Ammon's horn (tissue), 1 donor: ENCODE measurements around the gene EIF4G3.

ENCODE experiments used
- DNase-seq: peaks from one replicate; pipeline ENCODE4 v3.0.0-alpha.2; 2016; ENCODE audit warnings: low spot score

Gene EIF4G3

DNA sequence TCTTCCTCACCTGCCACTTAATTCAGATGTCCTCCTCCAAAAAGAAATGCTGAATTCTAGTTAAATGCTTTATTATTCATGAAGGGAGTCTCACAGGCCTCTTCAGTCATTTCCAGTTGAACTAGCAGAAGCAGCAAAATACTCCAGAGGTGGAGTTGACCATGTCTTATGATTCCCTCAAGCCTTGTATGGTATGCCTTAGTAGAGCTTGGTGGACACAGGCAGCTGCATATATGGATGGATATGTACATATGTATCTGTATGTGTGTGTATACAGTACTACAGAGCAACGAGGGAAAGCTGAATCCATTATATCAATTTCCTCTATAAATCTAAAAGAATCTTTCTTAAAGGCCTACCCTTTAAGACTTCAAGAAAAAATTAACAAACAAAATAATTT is 306.0 kb downstream of the EIF4G3 start:
- DNase-seq: no peak

DNA sequence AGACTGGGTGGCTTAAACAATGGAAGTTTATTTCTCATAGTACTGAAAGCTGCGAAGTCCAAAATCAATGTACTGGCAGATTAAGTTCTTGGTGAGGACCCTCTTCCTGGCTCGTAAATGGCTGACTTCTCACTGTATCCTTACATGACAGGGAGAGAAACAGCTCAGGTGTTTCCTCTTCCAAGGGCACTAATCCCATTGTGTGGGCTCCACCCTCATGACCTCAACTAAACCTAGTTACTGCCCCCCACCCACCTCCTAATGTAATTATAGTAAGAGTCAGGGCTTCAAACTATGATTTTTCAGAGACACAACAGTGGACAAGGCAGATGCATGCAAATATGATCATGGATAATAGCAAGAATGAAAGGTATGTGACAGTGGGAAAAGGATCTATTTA is 308.4 kb downstream of the EIF4G3 start:
- DNase-seq: no peak

DNA sequence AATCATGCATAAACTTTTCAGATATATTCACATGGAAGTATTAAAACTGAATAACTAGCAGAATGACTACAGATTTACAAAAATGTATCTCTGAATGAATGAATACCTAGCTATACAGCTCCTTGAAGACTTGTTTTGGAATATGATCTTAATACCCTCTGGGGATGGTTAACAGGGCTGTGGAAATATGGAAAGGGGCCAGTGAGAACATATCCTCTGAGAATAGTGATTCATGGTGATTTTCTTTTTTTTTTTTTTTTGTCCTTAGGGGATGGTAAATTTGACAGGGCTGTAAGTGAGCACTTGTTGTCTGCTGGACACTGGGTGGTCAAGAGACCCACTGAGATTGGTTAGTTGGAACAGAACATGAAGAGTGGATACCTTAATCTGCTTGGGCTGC is 308.9 kb downstream of the EIF4G3 start:
- DNase-seq: no peak

DNA sequence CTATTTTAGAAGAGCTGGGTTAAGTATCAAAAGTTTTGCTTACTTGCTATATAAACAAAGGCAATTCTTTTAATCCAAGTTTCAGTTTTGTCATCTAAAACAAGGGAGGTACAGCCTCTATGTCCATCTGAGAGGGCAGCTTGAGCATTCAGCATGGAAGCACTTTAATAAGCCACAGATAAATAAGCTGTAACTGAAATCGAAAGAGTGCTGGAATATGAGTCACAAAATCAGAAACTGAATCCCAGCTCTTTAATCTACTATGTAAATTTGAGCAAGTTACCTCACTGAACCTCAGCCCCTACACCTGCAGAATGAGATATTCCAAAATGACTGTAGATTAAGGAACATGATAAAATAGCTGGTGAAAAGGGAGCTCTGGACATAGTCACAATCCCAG is 309.6 kb downstream of the EIF4G3 start:
- no peak for DNase-seq

DNA sequence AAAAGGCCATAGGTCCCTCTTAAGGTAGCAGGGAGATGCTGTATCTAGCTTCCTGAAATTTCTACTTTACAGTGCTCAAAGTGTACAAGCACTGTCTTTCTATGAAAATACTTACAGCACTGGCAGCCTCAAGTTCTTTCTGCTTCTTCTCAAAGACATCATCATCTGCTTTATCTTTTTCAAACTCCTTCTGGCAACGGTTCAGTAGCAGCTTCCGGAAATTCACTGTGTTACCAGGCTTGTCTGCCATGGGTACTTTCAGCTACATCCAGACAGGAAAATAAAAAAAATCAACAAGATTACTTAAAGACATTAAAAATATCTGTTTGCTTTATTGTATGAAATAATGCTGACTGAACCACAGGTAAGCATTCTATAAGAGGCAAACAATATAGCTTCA is 311.7 kb downstream of the EIF4G3 start:
- DNase-seq: no peak

DNA sequence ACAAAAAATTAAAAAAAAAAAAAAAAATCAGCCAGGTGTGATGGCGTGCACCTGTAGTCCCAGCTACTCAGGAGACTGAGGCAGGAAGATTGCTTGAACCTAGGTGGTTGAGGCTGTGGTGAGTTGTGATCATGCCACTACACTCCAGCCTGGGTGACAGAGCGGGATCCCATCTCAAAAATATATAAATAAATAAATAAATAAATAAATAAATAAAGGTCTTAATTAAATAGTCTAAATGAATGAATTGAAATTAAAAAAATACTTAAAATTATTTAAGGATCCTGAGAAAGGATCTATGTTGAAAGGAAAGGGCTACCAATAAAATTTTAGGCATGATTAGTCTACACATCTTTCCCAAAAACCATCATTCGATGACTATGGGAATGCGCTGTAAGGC is 322.2 kb downstream of the EIF4G3 start:
- no peak for DNase-seq

DNA sequence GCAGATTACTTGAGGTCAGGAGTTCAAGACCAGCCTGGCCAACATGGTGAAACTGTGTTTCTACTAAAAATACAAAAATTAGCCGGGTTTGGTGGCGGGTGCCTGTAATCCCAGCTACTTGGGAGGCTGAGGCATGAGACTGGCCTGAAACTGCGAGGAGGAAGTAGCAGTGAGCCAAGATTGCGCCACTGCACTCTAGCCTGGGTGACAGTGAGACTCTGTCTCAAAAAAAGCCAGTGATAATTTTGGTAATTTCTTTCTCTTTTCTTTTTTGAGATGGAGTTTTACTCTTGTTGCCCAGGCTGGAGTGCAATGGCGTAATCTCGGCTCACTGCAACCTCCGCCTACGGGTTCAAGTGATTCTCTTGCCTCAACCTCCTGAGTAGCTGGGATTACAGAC is 324.9 kb downstream of the EIF4G3 start:
- DNase-seq: peak; percentile 8

DNA sequence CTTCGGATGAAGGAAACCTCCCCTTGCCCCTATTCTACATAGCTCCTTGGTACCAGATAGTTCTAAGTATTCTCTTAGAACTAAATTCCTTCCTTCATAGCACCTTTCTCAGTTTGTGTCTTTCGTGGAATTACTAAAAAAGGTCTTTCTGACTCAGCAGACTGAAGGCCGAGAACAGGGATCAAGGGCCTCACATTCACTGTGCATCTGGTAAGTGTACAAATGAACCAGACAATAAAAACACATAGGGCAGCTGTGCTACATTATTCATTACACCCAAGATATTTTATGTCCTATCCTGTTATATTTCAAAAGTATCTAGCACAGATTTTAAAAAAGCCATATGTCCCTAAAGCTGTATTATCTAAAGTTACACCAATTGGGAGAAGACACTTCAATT is 326.7 kb downstream of the EIF4G3 start:
- no peak for DNase-seq

DNA sequence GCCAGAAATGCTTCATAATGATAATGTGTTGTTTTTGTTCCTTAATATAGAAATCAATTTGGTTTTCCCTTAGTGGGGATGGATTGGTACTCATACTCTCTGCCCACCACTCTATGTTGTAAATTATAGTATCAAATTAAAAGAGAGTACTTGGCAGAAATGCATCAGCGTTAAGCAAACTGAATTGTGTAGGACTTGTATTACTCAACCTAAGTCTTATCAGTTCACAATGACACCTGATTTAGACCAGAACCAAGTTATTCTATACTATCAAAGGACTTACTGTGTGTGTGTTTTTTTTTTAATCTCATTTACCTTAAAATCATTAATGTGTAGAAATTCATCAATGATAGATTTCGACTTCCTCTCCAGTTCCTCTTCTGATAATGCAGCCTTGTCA is 327.6 kb downstream of the EIF4G3 start:
- no peak for DNase-seq

DNA sequence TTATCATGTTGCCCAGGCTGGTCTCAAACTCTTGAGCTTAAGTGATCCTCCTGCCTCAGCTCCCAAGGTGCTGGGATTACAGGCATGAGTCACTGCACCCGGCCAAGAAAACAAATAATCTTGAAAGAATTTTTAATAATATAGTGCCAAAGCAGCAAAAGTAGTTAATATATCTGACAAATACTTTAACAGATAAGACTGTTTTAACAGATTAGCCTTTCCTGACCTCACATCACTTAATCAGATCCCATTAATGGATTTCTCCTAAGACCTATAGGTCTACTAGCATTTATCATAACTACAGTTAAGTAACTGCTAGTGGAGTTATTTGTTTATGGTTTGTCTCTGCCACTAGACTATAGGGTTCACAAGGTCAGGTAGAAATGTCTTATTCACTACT is 328.5 kb downstream of the EIF4G3 start:
- DNase-seq: no peak

DNA sequence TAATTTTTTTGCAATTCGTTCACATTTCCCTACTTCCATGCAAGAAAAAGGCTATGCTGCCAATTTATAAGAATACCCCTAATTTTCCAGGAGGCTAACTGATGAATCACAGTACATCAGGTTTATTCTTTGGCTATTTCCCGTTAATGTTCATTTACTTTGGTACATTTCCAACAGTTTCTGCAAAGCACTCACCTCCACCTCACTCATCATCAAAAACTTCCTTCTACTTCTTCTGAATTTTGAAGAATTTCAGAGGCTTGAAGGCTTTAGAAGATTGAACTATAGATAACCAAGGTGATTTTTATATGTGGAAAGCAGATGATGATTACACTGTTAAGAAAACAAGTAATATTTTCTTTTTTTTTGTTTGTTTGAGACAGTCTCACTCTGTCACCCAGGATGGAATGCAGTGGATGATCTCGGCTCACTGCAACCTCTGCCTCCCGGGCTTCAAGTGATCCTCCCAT is 329.1 kb downstream of the EIF4G3 start:
- no peak for DNase-seq

DNA sequence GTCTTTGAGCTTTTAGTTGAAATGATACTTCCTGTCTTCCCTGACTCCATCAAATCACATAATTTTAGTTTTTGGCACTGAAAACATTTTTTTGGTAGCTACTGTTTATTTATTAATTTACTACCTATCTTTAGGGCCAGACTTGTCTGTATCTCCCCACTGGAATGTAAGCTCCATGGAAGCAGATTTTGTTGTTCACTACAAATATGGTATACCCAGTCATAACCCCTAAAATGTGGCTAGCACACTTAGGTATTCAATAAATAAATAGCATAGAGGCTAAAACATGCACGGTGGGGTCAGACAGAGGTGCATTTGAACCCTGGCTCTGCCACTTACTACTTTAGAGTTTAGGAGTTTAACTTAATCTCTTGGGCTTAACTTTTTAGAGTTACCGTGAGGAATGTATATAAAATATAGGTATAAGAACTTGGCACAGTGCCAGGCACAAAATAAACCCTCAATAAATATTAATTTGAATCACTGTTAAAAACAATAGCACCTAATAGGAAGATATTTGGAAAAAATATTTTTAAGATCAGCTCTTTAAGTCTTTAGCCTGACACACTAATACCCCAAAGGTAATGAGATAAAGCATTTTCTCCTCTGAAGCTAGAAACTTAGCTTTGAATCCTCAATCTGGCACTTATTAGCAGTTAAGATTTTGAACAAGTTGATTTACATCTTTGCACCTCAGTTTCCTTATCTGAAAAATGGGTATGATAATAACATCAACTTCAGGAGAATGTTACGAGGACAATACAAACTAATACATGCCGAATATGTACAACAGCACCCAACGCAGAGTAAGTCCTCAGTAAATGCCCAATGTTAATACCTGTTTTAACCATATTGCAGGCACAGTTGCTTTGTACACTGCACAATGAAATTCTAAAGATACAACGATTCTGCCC is 330.0 kb downstream of the EIF4G3 start:
- DNase-seq: no peak

DNA sequence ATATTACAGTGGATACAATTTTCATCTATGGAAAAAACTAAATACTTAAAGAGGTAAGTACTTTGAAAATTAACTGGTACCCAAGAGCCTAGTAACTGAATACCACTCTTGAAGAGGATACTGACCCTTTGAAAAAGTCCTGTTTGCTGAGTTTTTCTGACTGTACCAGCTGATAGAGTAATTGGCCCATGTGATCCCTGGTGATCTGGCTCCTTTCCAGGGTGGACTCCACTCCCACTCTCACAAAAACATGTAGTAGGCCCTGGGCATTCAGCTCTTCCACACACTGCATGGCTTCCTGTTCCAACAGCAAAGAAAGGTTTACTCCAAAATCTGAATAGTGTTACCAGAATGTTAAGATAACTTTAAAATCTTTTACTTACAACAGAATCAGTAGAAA is 336.0 kb downstream of the EIF4G3 start:
- DNase-seq: no peak

DNA sequence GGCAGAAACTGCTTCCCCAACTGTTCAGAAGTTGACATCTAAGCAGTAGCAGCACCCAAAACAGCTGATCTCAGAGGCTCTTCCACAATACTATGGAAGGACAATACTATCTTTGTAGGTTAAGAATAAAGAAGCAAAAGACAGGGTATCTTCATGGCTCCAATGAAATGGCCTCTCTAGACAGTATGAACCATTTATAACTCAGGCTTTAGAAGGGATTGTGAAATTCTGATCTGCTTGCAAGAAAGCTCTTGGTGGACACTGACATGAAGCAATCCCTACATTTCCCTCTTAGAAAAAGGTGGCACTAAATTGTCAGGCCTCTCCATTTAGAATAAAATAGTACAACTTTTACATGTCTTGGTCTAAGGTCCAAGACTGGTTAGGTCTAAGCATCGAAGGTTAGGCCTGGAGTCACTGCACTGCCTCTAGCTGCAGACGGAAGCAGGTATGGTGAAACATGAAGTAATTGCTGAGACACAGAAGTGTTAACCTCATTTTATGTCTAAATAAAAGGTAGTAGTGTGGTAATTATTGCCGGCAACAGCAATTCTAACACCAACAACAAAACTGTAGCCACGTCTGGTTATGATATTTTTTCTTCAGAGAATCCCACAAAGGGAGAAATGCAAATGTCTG is 339.0 kb downstream of the EIF4G3 start:
- DNase-seq: peak; percentile 8

DNA sequence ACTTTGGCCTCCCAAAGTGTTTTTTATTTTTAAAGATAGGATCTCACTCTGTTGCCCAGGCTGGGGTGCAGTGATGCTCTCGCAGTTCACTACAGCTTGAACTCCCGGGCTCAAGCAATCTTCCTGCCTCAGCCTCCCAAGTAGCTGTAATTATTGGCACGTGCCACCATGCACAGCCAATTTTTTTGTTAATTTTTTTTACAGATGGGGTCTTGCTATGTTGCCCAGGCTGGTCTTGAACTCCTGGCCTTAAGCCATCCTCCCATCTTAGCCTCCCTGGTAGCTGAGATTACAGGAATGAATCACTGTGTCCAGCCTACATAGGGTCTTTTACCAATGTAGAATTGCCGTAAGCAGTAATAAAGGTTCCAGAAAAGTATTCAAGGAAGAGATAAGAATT is 340.5 kb downstream of the EIF4G3 start:
- DNase-seq: no peak

DNA sequence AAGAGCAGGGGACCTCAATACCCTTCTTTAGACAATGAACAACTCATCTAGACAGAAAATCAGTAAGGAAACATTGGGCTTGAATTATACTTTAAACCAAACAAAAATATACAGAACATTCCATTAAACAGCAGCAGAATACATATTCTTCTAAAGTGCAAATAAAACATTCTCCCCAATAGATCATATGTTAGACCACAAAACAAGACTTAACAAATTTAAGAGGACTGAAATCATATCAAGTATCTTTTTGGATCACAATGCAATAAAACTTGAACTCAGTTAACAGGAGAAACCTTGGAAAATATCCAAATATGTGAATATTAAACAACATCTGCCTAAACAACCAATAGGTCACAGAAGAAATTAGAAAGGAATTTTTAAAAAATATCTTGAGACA is 341.9 kb downstream of the EIF4G3 start:
- no peak for DNase-seq

DNA sequence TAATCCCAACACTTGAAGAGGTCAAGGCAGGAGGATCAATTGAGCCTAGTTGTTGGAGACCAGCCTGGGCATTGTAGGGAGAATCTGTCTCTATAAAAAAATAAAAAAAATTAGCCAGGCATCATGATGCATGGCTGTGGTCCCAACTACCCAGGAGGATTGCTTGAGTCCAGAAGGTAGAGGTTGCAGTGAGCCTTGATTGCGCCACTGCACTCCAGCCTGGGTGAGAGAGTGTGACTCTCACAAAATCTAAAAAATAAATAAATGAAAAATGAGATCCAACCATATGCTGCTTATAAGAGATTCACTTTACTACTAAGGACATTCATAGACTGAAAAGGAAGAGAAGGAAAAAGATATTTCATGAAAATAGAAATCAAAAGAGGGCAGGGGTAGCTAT is 342.5 kb downstream of the EIF4G3 start:
- no peak for DNase-seq

DNA sequence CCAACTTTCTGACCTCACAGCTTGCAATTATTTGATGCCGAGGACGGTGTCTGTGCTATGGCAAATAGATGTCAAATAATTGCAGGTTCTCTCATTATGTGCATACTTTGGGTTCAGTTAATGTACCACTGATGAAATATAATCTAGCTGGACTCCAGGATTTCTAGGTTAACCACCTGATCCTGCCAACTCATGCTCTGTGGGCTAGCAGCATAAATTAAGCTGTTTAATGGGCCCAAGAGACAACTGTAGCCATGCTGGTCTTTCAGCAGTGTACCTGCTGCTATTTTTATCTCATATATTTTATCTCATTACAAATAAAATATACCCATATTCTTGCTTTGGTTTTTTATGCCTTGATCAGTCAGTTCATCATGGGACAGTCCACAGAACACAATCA is 346.3 kb downstream of the EIF4G3 start:
- no peak for DNase-seq

DNA sequence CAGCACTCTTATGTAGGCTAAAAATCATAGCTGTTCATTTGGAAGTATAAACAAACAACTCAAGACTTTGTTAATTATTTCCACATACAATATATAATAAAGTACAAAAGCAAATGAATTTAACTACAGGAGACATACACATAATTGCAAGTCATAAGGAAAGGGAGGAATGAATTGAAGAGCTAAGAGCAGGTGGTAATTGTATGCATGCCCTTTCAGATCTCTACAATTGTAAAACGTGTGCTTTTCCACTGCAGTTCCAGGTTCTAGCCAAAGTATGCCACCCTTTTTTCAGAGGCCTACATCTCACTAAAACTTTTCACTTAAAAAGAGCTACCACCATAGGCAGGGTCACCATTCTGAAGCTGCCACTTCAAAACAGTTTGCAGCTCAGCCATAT is 346.8 kb downstream of the EIF4G3 start:
- DNase-seq: no peak

DNA sequence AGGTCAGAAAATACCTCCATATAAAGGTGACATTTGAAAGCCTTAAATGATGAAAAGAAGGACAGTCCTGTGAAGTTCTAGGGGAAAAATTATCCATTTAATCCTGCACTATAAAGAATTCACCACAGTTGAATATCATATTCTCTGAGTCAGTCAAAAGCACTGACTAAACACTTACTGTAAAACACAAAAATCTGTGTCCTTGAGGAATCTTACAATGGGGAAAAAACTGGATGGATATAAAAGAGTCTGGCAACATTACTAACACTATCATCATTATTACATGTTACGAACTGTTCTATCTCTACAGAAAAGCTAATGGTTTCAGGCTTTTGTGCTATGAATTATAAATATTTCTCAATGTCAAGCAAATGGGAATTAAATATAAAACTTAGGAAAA is 347.2 kb downstream of the EIF4G3 start:
- DNase-seq: no peak

DNA sequence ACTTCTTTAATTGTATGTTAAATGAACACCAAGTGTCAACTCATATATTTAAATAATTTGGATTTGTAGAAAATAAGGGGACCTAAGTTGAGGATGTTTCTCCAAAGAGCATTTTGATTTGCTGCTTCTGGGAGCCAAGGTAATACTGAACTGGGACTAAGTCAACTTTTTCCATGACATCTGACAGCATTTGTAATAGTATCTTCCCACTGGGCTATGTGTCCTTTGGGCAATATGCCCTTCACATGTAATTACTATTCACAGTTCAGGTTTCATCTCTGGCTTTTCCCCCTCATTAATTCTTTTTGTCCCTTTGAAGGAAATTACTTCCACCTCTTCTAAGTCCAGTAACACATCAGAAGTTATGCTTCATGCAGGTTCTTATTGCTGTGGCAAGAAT is 352.9 kb downstream of the EIF4G3 start:
- no peak for DNase-seq

DNA sequence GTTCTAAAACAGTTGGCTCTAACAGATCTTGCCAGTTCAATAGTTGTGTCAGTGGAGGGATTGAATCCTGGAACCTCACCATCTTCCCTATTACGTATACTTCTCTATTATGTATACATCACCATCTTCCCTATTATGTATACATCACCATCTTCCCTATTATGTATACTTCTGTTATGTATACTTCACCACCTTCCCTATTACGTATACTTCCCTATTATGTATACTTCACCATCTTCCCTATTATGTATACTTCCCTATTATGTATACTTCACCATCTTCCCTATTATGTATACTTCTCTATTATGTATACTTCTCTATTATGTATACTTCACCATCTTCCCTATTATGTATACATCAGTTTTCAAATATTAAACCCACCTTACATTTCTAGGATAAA is 355.2 kb downstream of the EIF4G3 start:
- DNase-seq: no peak

DNA sequence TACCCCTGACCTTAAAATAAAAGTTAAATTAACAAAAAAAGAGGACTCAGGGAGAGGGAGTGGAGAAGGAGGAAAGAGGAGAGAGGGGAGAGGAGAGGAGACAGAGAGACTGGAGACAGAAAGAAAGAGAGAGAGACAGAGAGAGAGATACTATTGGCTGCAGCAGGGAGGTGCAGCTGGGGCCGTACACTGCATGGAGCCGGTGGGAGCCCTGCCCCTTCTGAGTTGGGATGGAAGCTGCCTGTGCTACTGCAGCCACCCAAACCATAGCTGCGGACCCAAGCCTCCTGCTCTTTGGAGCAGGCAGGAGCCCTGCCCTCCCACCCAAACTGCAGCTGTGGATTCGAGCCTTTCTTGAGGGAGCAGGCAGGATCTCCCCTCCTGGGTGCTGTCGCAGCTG is 356.9 kb downstream of the EIF4G3 start:
- DNase-seq: no peak

DNA sequence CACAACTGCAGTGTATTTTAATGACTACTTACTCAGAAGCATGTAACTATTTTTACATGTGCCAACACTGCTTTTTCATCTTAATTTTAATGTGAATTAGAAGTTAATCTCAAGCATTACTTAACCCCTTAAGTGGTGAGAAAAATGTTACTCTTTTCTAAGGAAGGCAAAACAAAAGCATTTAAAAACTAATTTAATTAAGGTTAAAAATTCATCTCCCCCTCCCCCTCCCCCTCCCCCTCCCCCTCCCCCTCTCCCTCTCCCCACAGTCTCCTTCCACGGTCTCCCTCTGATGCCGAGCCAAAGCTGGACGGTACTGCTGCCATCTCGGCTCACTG is 362.2 kb downstream of the EIF4G3 start:
- DNase-seq: no peak
